KMS-11 (cell line): ENCODE measurements around the gene IGSF9.

Experiments used
- H2AFZ ChIP-seq: fragments of 200-600 bp; sonication (generic); 2 replicates; pipeline ENCODE4 v1.6.1; 2016; ENCODE audit warnings: antibody characterized with exemption, mixed run types, low read depth
- H3K27ac ChIP-seq: fragments of 200-600 bp; sonication (generic); 2 replicates; pipeline ENCODE4 v1.6.1; 2016; ENCODE audit warnings: mild to moderate bottlenecking, mixed run types
- H3K27me3 ChIP-seq: fragments of 200-600 bp; sonication (generic); 2 replicates; pipeline ENCODE4 v1.6.1; 2017; ENCODE audit warnings: mild to moderate bottlenecking, low read depth, mixed run types, moderate library complexity; ENCODE audit not compliant: insufficient read depth
- H3K36me3 ChIP-seq: fragments of 200-600 bp; sonication (generic); 2 replicates; pipeline ENCODE4 v1.6.1; 2017; ENCODE audit warnings: mild to moderate bottlenecking, mixed run types; ENCODE audit not compliant: insufficient read depth
- H3K4me1 ChIP-seq: fragments of 200-600 bp; sonication (generic); 2 replicates; pipeline ENCODE4 v1.6.1; 2016; ENCODE audit warnings: mild to moderate bottlenecking, low read depth, mixed run types; ENCODE audit not compliant: poor library complexity, severe bottlenecking
- H3K4me2 ChIP-seq: fragments of 200-600 bp; sonication (generic); 2 replicates; pipeline ENCODE4 v1.7.0; 2016; ENCODE audit warnings: mild to moderate bottlenecking, mixed run types
- H3K4me3 ChIP-seq: fragments of 200-600 bp; sonication (generic); IDR thresholded peaks from 2 replicates; pipeline ENCODE4 v1.6.1; 2017; ENCODE audit warnings: low read depth, low read length, mixed read lengths; ENCODE audit not compliant: insufficient read depth
- H3K79me2 ChIP-seq: fragments of 200-600 bp; sonication (generic); 2 replicates; pipeline ENCODE4 v1.6.1; 2016; ENCODE audit warnings: low read depth, mixed run types; ENCODE audit not compliant: insufficient read depth
- H3K9ac ChIP-seq: fragments of 200-600 bp; sonication (generic); 2 replicates; pipeline ENCODE4 v1.6.1; 2016; ENCODE audit warnings: mild to moderate bottlenecking, mixed run types
- H4K20me1 ChIP-seq: fragments of 200-600 bp; sonication (generic); 2 replicates; pipeline ENCODE4 v1.6.1; 2016; ENCODE audit warnings: mild to moderate bottlenecking, mixed run types; ENCODE audit not compliant: insufficient read depth
- CTCF ChIP-seq: fragments of 200-600 bp; sonication (generic); conservative IDR thresholded peaks from 2 replicates; pipeline ENCODE4 v1.6.1; 2017; ENCODE audit warnings: low read depth, mild to moderate bottlenecking, antibody characterized with exemption, low read length, moderate library complexity, mixed read lengths

IGSF9 gene

DNA sequence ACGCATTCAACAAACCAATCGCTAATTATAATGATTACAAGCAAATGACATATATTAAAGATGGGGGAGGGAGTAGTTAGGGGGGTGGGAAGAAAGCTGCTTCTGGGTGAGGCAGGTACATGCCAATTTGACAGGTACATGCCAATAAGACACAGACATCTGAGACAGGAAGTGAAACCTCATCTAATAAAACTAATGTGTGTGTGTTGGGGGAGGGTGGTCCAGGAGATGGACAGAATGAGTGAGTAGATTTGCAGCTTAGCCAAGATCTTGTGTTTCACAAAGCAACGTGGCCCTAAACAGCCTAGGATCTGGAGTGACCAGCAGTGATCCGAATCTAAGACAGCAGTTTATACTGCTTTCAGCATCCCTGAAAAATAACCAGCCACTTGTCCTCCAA lies 56.2 kb downstream of the IGSF9 start:
- H3K4me2 ChIP-seq: no peak overlapping the region
- no peaks in the 10 kb centered on the region for H3K36me3 ChIP-seq
- no peak overlapping the region for H3K4me3 ChIP-seq
- H2AFZ ChIP-seq: no peak overlapping the region
- no peak for TF ChIP-seq CTCF
- H4K20me1 ChIP-seq: no peaks in the 10 kb centered on the region
- no peak overlapping the region for H3K9ac ChIP-seq
- no peaks in the 10 kb centered on the region for H3K79me2 ChIP-seq
- H3K4me1 ChIP-seq: peaks cover 27% of the 10 kb centered on the region
- H3K27me3 ChIP-seq: no peaks in the 10 kb centered on the region
- no peak overlapping the region for H3K27ac ChIP-seq

GRCh38 chr1:159884296-159884695 lies 61.1 kb downstream of the IGSF9 start:
- H3K4me1 ChIP-seq: peaks cover 44% of the 10 kb centered on the region
- no peaks in the 10 kb centered on the region for H4K20me1 ChIP-seq
- no peak for TF ChIP-seq CTCF
- H2AFZ ChIP-seq: no peak overlapping the region
- no peak overlapping the region for H3K27ac ChIP-seq
- H3K4me2 ChIP-seq: no peak overlapping the region
- H3K79me2 ChIP-seq: no peaks in the 10 kb centered on the region
- H3K36me3 ChIP-seq: no peaks in the 10 kb centered on the region
- H3K4me3 ChIP-seq: no peak overlapping the region
- no peaks in the 10 kb centered on the region for H3K27me3 ChIP-seq
- H3K9ac ChIP-seq: no peak overlapping the region

- H3K27ac ChIP-seq: no peak overlapping the region
- TF ChIP-seq CTCF: no peak
- no peaks in the 10 kb centered on the region for H3K79me2 ChIP-seq
- H3K4me1 ChIP-seq: peaks cover 52% of the 10 kb centered on the region
- no peaks in the 10 kb centered on the region for H3K27me3 ChIP-seq
- no peaks in the 10 kb centered on the region for H4K20me1 ChIP-seq
- H3K4me3 ChIP-seq: no peak overlapping the region
- no peak overlapping the region for H3K9ac ChIP-seq
- no peak overlapping the region for H2AFZ ChIP-seq
- H3K36me3 ChIP-seq: no peaks in the 10 kb centered on the region
- no peak overlapping the region for H3K4me2 ChIP-seq
These were observed 62.3 kb downstream of the IGSF9 start for GRCh38 chr1:159883134-159883533.

- no peak overlapping the region; the same call in 1 of the 2 replicates for H3K4me2 ChIP-seq
- peaks cover 57% of the 10 kb centered on the region for H3K4me1 ChIP-seq
- H3K9ac ChIP-seq: no peak overlapping the region
- H3K27me3 ChIP-seq: no peaks in the 10 kb centered on the region
- H2AFZ ChIP-seq: no peak overlapping the region
- no peaks in the 10 kb centered on the region for H3K36me3 ChIP-seq
- H3K79me2 ChIP-seq: no peaks in the 10 kb centered on the region
- TF ChIP-seq CTCF: no peak
- no peak overlapping the region for H3K4me3 ChIP-seq
- no peaks in the 10 kb centered on the region for H4K20me1 ChIP-seq
- no peak overlapping the region for H3K27ac ChIP-seq
These were observed 62.9 kb downstream of the IGSF9 start for GRCh38 chr1:159882527-159882862.
